ENCODE data around the gene TMEM123.

GRCh38 chr11:102467853-102468580, 15.5 kb upstream of the TMEM123 start:
- TF ChIP-seq CTCF (IDR thresholded peaks at IDR 0.05; ENCODE audit: insufficient read depth, low read length, poor library complexity, severe bottlenecking) (no peak), EZH2phosphoT487 (conservative IDR thresholded peaks at IDR 0.05; ENCODE audit: low read length) (no peak)

All from SU-DHL-6 (cell line).